Measurements from ENCODE around the gene RPE65.
A peak's percentile ranks its signal among the peaks of the same experiment; 100 is the strongest.

GRCh38 chr1:68470388-68470970, 20.7 kb upstream of the RPE65 start:
- peak; percentile 91 for TF ChIP-seq CTCF (conservative IDR thresholded peaks at IDR 0.05)
- no peak for TF ChIP-seq ZFX (IDR thresholded peaks at IDR 0.05)
